GM12872 (cell line): Measurements from ENCODE around the gene ZNF410.

Experiments used
- CTCF ChIP-seq: IDR thresholded peaks from 3 replicates; pipeline ENCODE4 v1.5.1; 2011; ENCODE audit warnings: low read depth, mild to moderate bottlenecking, low read length, moderate library complexity; ENCODE audit not compliant: insufficient read depth

ZNF410 gene

GRCh38 chr14:73873660-73874059, 13.0 kb upstream of the ZNF410 start:
- TF ChIP-seq CTCF, result no peak

DNA sequence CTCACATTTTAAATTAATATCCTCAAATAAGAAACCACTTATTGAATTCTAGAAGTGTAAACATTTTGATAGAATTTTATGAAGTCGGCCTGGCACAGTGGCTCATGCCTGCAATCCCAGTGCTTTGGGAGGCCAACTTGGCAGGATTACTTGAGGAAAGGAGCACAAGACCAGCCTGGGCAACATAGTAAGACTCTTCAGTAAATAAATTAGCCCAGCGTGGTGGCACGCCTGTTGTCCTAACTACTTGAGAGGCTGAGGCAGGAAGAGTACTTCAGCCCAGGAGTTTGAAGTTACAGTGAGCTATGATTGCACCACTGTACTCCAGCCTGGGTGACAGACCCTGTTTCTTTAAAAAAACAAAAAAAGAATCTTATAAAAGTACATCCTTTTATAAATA, 8.9 kb upstream of the ZNF410 start:
- no peak for TF ChIP-seq CTCF

DNA sequence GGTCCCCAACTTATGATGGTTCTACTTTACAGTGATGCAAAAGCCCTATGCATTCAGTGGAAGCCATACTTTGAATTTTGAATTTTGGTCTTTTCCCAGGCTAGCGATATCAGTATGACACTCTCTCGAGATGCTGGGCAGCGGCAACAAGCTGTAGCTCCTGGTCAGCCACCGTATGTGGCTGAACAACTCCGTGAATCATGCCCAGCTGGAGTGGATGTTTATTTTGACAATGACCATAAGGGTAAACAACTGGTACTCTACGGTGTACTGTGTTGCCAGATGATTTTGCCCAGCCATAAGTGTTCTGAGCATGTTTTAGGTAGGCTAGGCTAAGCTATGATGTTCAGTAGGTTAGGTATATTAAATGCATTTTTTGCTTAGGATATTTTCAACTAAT, 8.2 kb upstream of the ZNF410 start:
- TF ChIP-seq CTCF, result no peak

DNA sequence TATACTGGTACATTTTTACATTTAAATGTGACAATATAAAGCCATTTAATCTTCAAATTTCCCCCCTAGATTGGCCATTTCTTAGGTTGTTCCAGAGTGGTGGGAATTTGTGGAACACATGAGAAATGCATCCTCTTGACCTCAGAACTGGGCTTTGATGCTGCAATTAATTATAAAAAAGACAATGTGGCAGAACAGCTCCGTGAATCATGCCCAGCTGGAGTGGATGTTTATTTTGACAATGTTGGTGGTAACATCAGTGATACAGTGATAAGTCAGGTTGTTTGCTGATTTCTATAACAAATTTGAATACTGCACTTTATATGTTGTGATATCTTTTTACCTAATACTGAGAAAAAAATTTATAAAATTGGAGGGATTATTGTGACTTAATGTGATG, 7.6 kb upstream of the ZNF410 start:
- TF ChIP-seq CTCF, result no peak

- TF ChIP-seq CTCF, result no peak
Observed at GRCh38 chr14:73884438-73885190, 2.0 kb upstream of the ZNF410 start.

- no peak for TF ChIP-seq CTCF
Observed at GRCh38 chr14:73887318-73887616, 608 bp downstream of the ZNF410 start.

DNA sequence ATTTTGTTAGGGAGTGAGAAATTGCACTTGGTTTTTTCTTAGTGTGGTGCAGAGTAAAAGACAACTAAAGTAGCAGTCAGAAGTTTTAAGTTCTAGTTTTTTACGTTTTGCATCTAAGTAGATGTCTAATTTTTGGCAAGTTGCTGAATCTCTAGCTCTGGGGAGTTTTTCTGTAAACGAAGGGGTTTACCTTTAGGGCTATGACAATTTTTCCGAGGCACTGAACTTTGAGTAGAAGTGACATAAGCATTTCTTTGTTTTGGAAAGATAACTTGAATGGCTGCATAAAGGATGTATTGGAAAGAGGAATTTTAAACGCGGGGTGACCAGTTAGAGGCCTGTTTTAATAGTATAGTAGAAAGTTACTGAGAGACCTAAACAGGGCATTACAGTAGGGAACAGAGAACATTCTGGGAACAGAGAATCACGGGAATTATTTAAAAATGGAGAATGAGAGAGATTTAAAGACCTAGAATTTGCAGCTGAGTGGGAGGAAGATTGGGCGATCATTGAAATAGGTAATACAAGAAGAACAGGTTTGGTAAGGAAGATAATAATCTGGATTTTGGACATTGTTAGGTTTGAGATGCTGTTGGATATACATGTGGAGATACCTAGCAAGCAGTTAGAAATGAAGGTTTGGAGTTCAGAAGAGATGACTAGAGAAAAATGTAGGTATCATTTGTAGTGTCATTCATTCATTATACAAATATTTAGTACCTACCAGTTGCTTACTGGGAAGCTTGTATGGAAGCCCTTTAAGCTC, 1.2 kb downstream of the ZNF410 start:
- no peak for TF ChIP-seq CTCF
